ENCODE results near the gene HTRA3.

The HTRA3 gene

DNA sequence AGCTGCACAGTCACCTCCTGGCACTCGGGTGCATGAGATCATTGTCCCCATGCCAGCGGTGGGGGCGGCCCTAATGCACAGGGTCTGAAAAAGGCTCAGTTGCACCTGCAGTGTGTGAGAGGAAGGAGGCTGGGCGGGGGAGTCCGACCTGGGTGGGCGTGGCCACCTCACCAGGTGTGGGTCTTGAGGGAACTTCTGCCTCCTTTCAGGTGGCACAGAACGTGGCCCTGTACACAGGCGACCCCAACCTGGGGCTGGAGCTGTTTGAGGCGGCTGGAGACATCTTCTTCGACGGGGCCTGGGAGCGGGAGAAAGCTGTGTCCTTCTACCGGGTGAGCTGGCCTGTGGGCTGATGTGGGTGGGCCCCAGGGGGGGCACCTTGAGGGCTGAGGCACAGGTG is 34.3 kb upstream of the HTRA3 start:
- DNase-seq, result no peak

DNA sequence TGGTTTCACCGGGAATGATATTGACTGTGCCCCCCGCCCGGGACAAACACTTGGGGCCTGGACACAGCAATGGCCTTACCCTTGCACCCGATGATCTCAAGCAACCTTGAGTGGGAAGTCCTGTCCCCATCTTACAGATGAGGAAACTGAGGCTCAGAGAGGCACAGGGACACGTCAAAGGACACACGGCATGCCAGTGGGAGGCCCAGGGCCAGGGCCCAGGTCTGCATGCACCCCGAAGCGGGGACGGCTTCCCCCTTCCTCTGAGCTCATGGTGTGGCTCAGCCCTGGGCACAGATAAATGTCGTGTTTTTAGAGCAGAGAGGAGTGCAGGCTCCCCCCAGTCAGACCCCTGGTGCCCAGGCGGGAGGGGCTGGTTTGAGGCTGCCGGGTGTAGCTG is 33.9 kb upstream of the HTRA3 start:
- DNase-seq, result no peak

DNA sequence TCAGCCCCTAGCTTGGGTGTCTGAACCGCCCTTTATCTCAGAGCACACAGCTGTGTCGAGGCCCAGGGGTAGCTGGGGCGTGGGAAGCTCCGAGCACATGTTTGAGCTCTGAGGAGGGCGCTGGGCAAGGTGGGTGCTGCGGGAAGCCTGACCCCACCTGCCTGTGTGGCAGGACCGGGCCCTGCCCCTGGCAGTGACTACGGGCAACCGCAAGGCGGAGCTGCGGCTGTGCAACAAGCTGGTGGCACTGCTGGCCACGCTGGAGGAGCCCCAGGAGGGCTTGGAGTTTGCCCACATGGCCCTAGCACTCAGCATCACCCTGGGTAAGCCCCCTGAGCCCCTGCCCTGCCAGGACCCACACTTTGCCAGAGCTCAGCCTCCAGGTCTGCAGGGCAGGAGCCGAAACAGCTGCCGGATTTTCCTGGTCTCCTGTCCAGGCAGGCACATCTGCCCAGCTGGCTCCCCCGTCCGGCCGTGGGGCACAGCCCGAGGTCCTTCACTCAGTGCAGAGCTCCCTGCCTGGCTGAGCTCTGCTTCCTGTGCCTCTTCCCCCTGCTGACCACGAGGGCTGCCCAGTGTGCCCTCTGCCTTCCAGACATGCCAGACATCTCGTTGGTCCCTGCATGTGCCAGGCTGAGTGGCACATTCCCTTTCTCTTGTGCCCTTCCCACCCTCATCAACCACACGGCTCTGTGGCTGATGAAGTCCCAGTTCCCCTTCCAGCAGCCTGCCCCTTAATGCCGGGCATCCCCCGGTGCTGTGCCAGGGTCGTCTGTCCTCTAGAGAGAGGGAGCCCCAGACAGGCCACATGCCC is 33.2 kb upstream of the HTRA3 start:
- no peak for DNase-seq

DNA sequence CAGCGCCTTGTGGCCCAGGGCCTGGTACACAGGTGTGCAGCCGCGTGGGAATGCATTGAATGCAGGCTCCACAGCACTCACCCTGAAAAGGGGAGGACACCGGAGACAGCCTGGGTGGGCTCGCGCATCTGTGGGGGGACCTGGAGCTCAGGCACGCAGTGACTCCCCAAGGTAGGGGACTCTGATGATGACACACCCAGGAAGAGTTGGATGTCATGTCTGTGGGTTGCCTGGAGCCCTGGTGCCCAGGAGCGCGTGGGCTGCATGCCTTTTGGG is 32.7 kb upstream of the HTRA3 start:
- no peak for DNase-seq

DNA sequence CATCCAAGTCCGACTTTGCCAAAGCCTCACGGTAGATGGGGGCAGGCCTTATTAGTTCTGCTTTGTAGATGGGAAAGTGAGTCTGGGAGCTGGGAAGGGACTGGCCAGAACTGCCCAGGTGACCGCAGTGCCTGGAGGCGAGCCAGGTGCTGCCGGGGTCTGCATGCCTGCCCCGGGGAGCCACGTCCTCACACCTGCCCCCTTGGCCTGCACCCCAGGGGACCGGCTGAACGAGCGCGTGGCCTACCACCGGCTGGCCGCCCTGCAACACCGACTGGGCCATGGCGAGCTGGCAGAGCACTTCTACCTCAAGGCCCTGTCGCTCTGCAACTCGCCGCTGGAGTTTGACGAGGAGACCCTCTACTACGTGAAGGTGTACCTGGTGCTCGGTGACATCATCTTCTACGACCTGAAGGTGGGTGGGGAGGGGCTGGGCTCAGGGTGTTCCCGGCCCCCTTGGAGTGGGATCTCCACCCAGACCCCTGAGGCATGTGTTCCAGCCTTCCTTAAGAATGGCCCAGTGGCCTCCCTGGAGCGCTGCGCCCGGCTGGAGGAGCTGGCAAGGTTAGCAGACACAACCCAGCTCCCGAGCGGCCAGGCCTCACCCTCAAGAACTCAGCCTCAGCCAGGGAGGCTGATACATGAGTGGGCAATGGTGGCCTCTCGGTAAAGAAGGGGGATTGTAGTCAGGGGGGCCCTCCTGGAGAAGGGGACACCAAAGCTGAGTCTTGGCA is 32.1 kb upstream of the HTRA3 start:
- DNase-seq, result no peak

DNA sequence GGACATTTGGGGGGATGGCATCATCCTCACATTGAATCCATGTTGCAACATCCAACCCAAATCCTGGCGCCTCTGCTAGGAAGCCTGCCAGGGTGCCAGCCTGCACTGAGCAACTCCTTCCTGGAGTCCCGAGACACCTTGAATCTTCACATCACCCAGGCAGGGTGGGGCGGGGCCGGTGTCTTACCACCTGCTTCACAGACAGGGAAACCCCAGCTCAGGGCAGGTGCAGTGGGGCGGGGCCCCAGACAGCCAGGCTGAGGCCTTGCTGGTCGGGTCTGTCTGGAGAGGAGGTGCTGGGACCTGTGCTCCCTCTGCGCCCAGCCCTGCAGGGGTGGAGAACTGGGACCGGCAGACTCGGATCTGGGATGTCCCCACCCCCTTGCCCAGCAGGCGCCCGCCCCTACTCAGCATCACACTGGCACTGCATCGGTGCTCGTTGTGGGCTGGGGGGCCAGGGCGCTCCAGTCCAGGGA is 31.5 kb upstream of the HTRA3 start:
- DNase-seq, result no peak

DNA sequence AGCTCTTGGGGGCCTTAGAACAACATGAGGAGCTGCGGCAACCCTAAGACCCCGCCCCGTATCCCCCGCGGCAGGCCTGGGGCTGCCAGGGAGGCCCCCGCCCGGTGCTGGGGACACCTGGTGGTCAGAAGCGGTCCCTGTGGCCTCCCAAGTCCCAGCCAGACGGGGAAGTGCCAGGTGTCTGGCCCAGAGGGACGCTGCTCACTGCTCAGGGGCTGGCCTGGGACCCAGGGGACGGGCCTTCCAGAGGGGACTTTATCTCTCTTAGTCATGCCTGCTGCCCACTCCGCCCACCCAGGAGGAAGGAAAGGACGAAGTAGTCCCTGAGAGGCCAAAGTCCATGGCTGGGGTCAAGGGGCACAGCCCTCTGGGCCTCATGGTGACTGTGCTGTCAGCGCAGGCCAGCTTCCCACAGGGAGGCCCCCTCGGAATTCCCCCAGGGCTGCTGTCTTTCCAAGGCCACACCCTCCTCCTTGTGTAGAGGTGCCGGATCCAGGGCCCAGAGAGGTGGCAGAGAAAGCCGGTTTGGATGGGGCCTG is 31.0 kb upstream of the HTRA3 start:
- DNase-seq, result no peak

DNA sequence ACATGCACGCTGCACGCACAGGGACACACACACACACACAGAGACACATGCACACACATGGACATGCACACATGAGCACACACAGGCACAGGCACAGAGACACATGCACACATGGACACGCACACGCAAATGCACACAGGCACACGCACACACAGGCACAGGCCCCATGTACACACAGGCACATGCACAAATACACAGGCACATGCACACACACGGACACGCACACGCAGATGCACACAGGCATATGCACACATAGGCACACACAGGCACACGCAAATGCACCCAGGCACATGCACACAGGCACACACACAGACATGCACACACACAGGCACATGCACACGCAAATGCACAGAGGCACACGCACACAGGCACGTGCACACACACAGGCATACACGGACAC is 30.3 kb upstream of the HTRA3 start:
- no peak for DNase-seq

DNA sequence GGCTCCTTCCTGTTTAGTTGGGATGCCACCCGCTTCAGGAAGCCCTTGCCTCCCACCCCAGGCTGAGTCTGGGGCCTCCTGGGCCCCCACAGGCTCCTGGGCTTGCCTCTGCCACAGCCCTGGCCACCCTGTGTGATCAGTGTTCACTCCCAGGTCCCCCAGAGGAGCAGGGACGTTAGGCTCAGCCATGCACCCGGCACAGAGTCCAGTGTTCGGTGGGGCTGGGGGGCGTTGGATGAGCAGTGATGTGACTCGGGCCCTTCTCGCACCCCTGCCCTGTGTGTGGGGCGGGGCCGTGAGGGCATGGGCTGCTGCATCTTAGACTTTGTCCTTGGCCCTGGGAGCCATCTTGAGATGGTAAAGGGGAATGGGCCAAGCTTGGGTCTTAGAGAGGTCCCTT is 29.9 kb upstream of the HTRA3 start:
- no peak for DNase-seq

DNA sequence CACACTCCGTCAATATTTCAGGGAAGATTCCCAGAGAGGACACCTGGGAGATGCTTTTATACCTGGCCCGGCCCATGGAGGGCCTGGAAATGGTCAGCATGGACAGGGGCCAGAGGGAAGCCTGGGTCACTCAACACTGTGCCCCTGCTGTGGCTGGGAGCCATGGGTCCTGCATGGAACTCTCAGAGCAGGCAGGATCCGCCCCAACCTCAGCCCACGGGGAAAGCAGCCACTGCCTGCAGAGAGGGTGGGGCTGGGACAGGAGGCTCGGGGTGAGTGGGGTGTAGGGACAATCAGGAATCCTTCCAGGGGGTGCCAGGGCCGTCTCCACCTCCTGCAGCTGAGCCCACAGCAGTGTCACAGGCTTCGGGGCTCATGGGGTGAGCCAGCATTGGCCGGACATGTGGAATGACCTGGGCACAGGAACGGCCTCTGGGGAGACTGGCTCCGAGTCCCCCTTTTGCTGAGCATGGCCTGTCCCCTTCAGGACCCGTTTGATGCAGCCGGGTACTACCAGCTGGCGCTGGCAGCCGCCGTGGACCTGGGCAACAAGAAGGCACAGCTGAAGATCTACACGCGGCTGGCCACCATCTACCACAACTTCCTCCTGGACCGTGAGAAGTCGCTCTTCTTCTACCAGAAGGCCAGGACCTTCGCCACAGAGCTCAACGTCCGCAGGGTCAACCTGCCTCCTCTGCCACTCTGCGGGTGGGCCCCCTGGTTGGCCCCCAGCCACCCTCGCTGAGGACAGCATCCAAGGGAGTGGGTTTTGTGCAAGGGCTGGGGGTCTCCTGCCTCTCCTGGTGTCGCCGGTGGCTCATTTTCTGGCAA is 29.1 kb upstream of the HTRA3 start:
- no peak for DNase-seq

DNA sequence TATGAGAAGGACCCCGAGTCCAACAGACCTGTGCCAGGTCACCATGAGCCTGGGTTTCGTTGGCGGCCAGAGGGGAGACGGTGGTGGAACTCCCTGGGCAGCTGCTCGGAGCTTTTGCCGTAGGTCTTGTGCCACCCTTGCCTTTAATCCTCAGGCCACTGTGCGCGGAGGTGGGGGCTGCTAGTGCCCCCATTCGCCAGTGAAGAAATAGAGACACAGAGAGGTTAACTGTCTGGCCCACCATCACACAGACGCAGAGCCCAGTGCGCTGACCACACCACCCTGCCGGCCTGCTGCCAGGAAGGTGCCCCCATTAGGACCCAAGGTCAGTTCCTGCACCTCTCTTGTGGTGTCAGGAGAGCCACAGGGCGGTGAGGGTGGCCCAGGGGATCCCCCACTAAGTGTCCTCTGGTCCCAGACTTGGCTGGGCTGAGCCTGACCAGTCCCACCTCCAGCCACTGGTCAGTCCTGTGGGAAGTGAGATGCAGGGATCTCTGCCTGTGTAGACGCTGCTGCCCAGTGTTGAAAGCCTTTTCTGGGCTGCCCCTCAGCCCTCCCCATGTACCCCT is 28.3 kb upstream of the HTRA3 start:
- no peak for DNase-seq

DNA sequence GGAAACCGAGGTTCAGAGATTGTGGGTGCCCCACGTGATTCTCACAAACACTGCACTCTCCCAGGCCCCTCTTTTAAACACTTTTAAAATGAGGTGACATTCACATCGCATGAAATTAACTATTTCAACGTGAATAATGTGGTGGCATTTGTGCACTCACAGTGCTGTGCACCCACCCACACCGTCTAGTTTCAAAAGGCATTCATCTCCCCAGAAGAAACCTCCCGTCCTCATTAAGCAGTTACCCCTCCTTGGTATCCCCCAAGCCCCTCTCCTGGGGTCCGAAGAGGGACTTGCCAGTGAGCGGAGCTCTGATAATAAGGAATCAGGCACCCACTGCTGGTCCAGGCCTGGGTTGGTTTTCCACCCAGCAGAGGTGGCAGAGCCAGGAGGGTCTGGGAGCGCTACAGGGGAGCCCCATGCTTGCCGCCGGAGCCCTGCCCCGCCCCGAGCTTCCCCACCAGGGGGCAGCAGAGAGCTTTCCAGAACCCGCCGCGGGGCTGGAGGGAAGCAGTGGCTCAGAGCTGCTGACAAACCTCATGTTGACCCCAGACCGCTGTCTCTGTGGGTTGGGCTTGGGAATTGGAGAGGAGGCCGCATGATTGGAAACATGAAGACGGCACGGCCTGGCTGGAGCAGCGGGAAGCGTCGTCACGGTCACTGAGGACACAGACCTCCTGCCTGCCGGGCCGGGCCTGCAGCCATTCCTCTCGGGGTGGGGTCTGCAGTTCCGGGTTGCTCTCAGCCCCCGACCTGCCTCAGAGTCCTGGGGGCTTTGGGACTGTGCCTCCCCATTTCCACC is 27.5 kb upstream of the HTRA3 start:
- no peak for DNase-seq

DNA sequence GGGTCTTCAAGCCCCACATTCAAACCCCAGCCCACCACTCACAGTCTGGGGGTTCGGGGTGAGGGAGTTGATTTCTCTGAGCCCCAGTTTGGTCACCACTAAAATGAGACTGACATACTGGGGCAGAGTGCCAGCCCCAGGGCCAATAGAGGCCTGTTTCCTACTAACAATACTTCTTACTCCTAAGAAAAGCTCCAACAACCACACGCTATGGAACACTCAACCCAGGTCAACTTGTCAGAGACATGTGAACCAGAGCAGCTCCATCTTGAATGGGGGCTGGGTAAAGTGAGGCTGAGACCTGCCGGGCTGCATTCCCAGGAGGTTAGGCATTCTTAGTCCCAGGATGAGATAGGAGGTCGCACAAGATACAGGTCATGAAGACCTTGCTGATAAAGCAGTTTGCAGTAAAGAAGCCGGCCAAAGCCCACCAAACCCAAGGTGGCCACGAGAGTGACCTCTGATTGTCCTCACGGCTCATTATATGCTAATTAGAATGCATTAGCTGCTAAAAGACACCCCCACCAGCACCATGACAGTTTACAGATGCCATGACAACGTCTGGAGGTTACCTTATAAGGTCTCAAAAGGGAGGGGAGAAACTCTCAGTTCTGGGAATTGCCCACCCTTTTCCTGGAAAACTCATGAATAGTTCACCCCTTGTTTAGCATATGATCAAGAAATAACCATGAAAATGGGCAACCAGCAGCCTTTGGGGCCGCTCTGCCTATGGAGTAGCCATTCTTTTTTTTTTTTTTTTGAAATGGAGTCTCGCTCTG is 26.6 kb upstream of the HTRA3 start:
- DNase-seq, result no peak

DNA sequence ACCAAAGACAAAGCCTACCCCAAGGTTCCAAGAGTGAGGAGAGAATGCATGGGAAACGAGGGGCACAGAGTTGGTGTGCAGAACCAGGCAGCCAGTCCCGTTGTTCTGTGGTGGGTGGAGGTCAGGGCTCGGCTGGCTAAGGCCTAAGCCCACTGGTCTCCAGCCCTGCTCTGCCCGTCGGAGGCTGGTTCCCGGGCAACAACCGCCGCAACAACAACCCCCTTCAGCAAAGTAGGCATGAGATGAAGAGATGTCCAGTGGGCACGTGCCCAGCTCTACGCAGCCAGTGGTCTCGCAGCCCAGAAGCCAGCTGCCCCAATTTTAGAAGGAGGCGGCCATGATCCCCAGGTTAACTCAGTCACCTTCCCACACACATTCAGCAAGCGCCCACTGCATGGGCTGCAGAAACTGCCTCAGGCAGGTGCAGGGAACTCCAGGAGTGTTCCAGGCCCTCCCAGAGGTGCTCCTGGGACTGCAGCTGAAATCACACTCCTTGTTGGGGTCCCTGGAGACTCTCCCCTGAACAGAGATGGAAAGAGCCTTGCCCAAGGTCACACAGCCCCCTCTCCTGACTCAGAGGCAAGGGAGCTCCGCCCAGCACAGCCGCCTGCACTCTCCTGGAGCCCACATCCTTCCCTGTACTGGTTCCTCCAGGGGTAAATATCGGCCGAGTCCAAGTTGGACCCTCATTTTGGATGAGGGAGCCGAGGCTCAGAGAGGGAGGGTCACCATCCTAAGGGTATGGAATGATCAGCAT is 25.4 kb upstream of the HTRA3 start:
- no peak for DNase-seq

DNA sequence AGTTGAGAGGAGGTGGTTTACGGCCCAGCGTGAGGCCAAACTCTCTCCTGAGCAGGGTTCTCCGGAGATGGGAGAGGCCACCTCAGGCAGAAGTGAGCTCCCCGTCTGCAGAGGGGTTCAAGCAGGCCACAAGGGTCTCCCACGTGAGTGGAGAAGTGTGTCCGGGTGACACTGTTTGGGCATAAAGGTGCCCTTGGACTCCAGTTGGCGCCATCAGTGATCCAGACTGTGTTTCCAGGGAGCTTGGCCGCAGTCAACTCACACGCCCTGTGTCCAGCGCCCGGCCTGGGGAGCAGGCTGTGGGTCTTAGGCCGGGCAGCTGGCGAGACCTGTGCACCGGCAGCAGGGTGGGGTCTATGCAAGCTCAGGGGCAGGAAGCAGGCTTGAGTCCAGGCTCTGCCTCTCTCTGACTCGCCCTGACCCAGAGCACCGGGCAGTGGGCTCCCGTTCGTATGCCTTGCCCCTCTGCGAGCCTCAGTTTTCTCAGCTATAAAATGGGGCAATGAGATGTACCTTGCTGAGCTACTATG is 24.6 kb upstream of the HTRA3 start:
- DNase-seq, result no peak

DNA sequence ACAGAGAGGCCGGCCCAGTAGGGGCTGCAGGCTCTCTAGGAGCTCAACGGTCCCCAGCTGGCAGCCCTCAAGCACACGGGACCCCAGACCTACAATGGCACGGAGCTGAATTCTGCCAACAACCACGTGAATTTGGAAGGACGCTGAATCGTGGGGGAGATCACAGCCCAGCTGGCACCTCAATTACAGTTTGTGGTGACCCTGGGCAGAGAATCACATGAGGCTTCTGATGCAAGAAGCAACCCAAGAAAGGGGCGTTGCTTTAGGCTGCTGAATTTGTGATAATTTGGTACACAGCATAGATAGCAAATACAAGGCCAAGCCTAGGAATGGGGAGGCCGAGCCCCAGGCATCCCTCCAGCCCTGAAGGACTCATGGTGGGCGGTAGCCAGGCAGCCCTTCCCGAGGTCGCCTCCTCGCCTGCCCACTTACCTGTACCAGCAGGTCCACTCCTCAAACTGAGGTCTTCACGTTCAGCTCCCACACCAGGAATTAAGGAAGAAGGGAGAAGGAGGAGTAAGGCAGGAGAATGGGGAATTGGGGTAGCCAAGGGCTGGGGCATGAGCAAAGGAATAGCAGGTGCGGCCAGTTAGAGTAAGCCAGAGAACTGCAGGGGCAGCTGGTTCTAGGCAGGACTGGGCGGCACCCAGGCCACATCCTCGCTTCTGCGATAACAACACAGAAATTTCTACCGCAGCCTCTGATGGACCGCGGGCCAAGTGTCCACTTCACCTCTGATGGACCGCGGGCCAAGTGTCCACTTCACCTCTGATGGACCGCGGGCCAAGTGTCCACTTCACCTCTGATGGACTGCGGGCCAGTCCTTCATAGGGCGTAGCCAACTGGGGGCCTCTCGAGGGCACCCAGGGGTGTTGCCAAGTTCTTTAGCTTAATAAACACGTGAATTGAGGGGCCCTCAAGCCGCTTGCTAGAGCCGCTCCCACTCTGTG is 23.4 kb upstream of the HTRA3 start:
- no peak for DNase-seq

DNA sequence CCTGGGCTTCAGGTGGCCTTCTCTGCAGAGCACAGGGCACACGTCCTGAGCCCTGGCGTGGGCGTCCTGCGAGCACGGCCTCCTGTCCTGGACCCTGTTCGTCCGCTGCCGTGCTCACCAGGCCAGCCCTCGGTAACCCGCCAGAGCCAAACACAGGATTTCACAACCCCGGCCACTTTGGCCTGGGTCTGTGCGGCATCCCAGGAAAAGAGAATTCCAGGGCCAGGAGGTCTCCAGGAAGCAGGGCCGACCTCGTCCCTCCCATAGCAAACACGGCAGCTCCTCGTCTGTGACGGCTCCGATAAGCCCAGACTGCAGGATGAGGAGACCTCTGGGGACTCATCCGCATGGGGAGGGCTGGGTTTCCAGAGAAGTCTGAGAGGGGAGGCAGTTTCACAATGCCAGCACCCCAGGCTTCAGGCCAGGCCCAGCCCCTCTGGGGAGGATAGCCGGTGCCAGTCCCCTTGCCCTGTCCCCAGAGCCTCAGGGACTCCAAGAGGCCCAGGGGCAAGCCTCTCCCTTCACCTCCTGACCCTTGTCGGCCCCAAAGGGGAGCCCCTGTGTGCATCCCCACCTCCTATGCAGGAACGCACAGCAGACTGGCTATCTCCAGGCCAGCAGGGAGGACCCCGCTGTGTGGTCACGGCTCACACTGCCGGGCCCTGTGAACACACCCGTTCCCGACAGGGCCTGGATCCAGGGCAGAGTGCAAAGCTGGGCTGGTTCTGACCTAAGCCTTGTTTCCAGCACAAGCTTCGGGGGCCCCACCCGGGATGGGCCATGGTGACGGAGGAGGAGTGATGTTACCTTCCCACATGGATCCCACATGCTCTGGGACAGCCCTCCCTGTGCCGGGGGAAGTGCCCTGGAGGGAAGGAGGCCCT is 22.3 kb upstream of the HTRA3 start:
- DNase-seq, result no peak

DNA sequence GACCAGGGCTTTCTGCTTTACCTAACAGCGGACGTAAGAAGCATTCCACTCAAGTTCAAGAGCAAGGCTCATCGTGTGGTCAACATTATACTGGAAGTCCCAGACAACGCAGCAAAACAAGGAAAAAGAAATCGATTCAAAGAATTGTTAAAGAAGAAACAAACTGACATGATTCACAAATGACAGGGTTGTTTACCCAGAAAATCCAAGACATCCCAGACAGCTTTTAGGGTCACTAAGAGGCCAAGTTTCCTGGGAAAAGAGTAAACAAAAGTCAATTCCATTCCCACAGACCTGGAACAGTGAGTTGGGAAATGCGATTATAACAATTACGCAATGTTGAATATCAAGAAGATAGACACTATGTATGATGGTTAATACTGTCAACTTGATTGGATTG is 21.5 kb upstream of the HTRA3 start:
- no peak for DNase-seq

Measured in SHP77 treated with DMSO at 0.1 percent for 48 hours (cell line).